ENCODE data around the gene RMP24.

DNA sequence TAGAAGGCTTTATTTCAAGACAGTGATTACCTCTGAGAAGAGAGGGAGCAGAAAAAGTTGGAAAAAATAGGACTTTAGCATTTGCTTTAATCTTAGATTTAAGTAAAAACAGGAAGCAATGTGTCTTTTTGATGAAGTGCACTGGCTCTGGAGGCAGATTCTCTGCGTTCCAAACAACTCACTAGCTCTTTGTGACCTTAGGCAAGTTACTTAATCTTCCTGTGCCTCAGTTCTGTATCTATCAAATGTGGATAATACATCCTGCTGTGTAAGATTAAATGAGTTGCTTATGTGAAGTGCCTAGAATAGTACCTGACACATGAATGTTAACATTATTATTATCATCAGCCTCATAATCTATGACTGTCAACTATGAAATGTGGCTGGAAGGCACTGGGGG lies 52.5 kb downstream of the RMP24 start:
- TF ChIP-seq CTCF (IDR thresholded peaks at IDR 0.05): no peak
- no peak for TF ChIP-seq POLR2A (IDR thresholded peaks at IDR 0.05)
- no peak for TF ChIP-seq POLR2AphosphoS5 (IDR thresholded peaks at IDR 0.05)
